Gastrocnemius medialis (tissue), 4 donors: ENCODE data around the gene LRRC8A.

Experiments used
- CTCF ChIP-seq, 5 experiments: fragments of 450-650 bp in 3 of 5; fragments of 200-600 bp in 2 of 5; sonication (generic) in 2 of 5; IDR thresholded peaks in 4 of 5; conservative IDR thresholded peaks in 1 of 5; 1 replicate in 4 of 5; 2 replicates in 1 of 5; pipeline ENCODE4 v1.5.1; 2016 to 2019; ENCODE audit warnings: antibody characterized with exemption in 5 of 5, mild to moderate bottlenecking in 3 of 5, moderate library complexity in 3 of 5
- POLR2A ChIP-seq, 2 donors: fragments of 450-650 bp; IDR thresholded peaks; one replicate each; pipeline ENCODE4 v1.6.1; 2017; ENCODE audit warnings: antibody characterized with exemption in 2 of 2, mild to moderate bottlenecking in 2 of 2, moderate library complexity in 2 of 2

GRCh38 chr9:128903079-128903461 lies 21.1 kb downstream of the LRRC8A start:
- no peak for TF ChIP-seq POLR2A (IDR thresholded peaks at IDR 0.05)
- no peak for TF ChIP-seq CTCF (IDR thresholded peaks at IDR 0.05 in 4 of 5, conservative IDR thresholded peaks at IDR 0.05 in 1 of 5)
